Peyer's patch (tissue), 4 donors: ENCODE results near the gene AGMO.

ENCODE experiments used
- POLR2A ChIP-seq, 2 donors: fragments of 450-650 bp; IDR thresholded peaks; one replicate each; pipeline ENCODE4 v1.5.1; 2017; ENCODE audit warnings: antibody characterized with exemption in 2 of 2, mild to moderate bottlenecking in 2 of 2, moderate library complexity in 2 of 2
- TF ChIP-seq, protein P1 (sequence below), 6 experiments: fragments of 450-650 bp in 4 of 6; fragments of 200-600 bp in 2 of 6; sonication (generic) in 1 of 6; IDR thresholded peaks; one replicate each; pipeline ENCODE4 v1.5.1; 2017 to 2019; ENCODE audit warnings: antibody characterized with exemption in 6 of 6, mild to moderate bottlenecking in 3 of 6, moderate library complexity in 1 of 6

GRCh38 chr7:15330943-15331342, 230.9 kb downstream of the AGMO start:
- TF ChIP-seq POLR2A (IDR thresholded peaks at IDR 0.05) = no peak
- TF ChIP-seq, protein P1, sequence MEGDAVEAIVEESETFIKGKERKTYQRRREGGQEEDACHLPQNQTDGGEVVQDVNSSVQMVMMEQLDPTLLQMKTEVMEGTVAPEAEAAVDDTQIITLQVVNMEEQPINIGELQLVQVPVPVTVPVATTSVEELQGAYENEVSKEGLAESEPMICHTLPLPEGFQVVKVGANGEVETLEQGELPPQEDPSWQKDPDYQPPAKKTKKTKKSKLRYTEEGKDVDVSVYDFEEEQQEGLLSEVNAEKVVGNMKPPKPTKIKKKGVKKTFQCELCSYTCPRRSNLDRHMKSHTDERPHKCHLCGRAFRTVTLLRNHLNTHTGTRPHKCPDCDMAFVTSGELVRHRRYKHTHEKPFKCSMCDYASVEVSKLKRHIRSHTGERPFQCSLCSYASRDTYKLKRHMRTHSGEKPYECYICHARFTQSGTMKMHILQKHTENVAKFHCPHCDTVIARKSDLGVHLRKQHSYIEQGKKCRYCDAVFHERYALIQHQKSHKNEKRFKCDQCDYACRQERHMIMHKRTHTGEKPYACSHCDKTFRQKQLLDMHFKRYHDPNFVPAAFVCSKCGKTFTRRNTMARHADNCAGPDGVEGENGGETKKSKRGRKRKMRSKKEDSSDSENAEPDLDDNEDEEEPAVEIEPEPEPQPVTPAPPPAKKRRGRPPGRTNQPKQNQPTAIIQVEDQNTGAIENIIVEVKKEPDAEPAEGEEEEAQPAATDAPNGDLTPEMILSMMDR (IDR thresholded peaks at IDR 0.05) = no peak
